ENCODE measurements around the gene TAF4. TPM values are rescaled to one million over a fixed set of nuclear protein-coding genes. Genes with fewer than 3 reads are reported as not detected.

TAF4 gene
- total RNA-seq, 4 donors from 2014 or later: 12.0 to 19.9 (median 16.2) TPM

DNA sequence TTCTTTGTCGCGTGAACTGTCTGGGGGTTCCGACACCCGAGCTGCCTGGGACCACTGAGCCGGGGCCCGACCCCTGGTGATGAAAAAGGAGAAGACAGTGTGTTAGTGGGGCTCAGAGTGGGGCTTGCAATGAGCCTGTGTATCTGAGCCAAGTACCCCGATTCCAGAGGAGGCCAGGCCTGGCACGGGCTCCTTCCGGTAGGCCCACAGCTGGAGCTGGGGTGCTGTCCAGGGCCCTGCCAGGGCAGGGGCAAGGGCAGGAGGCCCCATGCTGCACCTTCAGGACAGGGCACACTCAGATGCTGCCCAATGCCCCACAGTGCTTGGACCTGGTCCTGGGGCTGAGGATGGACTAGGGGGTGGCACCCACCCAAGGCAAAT, 89.4 kb downstream of the TAF4 start:
- TF ChIP-seq POLR2AphosphoS5 (IDR thresholded peaks at IDR 0.05): no peak
- DNase-seq (ENCODE audit: extremely low spot score): no peak
- Histone ChIP-seq H3K36me3 (peaks cover 10 to 80% (median 53%) of the 10 kb centered on the region in 4 donors), H3K27me3 (no peaks in the 10 kb centered on the region), H3K4me1 (no peaks in the 10 kb centered on the region), H3K27ac (replicated peaks in 1 of 4) (no peak overlapping the region), H3K9me3 (no peaks in the 10 kb centered on the region), H3K4me3 (no peak overlapping the region)
- intact Hi-C loops (cut with DNase I): no loop called here
- WGBS: 91% methylated on average over 9 of the region's 9 CpGs

GRCh38 chr20:61975407-61976129, 90.1 kb downstream of the TAF4 start:
- H3K36me3 ChIP-seq: peaks cover 10 to 74% (median 52%) of the 10 kb centered on the region in 4 donors
- no peak for DNase-seq (ENCODE audit: extremely low spot score)
- TF ChIP-seq POLR2A (IDR thresholded peaks at IDR 0.05; ENCODE audit: low read depth): no peak
- no peak for TF ChIP-seq EP300 (IDR thresholded peaks at IDR 0.05)
- no peak for TF ChIP-seq POLR2AphosphoS5 (IDR thresholded peaks at IDR 0.05)
- TF ChIP-seq, protein P1, sequence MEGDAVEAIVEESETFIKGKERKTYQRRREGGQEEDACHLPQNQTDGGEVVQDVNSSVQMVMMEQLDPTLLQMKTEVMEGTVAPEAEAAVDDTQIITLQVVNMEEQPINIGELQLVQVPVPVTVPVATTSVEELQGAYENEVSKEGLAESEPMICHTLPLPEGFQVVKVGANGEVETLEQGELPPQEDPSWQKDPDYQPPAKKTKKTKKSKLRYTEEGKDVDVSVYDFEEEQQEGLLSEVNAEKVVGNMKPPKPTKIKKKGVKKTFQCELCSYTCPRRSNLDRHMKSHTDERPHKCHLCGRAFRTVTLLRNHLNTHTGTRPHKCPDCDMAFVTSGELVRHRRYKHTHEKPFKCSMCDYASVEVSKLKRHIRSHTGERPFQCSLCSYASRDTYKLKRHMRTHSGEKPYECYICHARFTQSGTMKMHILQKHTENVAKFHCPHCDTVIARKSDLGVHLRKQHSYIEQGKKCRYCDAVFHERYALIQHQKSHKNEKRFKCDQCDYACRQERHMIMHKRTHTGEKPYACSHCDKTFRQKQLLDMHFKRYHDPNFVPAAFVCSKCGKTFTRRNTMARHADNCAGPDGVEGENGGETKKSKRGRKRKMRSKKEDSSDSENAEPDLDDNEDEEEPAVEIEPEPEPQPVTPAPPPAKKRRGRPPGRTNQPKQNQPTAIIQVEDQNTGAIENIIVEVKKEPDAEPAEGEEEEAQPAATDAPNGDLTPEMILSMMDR (IDR thresholded peaks at IDR 0.05): no peak

DNA sequence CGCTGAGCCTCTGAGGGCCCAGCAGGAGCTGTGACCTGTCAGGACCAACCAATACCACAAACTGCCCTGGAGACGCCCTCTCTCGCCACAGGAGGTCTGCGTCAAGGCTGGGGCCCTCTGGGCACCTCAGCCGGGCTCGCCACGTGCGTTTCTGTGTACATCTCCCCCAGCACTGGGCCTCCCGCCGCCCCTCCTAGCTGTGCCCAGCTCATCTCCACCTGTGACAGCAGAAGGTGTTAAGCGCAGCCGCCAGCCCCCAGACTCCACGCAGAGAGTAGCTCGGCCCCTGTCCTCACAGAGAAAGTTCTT, 91.4 kb downstream of the TAF4 start:
- H3K4me3 ChIP-seq: no peak overlapping the region
- H3K4me1 ChIP-seq: no peaks in the 10 kb centered on the region
- peaks cover 0 to under 1% (median 0%) of the 10 kb centered on the region in 4 donors for H3K27me3 ChIP-seq
- H3K27ac ChIP-seq (replicated peaks in 1 of 4): no peak overlapping the region
- DNase-seq (ENCODE audit: extremely low spot score): no peak
- no peaks in the 10 kb centered on the region for H3K9me3 ChIP-seq
- intact Hi-C loops (cut with DNase I): no loop called here
- no peak for TF ChIP-seq EP300 (IDR thresholded peaks at IDR 0.05)
- no peak for TF ChIP-seq POLR2A (IDR thresholded peaks at IDR 0.05; ENCODE audit: low read depth)
- TF ChIP-seq POLR2AphosphoS5 (IDR thresholded peaks at IDR 0.05): no peak
- TF ChIP-seq, protein P1 (IDR thresholded peaks at IDR 0.05): no peak
- WGBS: 92% methylated on average over 14 of the region's 14 CpGs
- peaks cover 10 to 61% (median 39%) of the 10 kb centered on the region in 4 donors for H3K36me3 ChIP-seq

More at GRCh38 chr20:61975407-61976129, 90.1 kb downstream of the TAF4 start:
- WGBS: 82% methylated on average over 11 of the region's 11 CpGs
- Histone ChIP-seq H3K4me1 (no peaks in the 10 kb centered on the region), H3K27ac (replicated peaks in 1 of 4) (no peak overlapping the region), H3K9me3 (no peaks in the 10 kb centered on the region), H3K27me3 (no peaks in the 10 kb centered on the region), H3K4me3 (no peak overlapping the region)
- intact Hi-C loops (cut with DNase I): no loop called here

DNA sequence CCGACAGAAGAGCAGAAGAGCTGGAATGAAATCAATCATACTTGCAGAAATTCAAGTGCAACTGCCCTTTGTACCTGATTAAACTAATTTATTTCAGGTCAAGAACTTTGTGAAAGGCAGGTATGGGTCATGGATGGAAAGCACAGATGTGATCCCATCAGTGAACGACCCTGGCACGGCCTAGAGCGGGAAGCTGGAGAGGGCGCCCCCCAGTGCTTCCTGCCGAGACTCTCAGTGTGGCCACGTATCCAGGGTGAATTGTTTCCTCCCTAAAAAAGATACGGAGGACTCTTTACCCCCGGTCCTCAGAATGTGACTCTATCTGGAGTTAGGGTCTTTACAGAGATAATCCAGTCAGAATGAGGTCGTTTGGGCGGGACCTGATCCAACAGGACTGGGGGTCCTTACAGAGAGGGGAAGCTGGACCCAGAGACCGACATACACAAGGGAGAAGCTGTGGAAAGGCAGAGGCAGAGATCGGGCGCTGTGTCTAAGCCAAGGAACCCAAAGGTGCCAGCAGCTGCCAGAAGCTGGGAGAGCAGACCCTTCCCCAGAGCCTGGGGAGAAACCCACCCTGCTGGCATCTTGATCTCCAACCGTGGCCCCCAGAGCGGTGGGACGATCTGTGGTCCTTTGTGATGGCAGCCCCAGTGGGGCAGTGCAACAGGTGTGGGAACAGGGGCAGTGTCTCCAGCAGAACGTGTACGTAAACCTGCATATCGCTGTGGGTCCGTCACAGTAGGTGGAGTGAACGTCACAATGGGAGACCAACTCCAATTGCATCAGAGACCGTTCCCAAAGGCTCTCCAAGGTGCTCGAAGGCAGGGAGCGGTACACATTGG, 91.9 kb downstream of the TAF4 start:
- 95% methylated on average over 17 of the region's 25 CpGs for WGBS
- TF ChIP-seq, protein P1 (IDR thresholded peaks at IDR 0.05): no peak
- no peak for TF ChIP-seq POLR2A (IDR thresholded peaks at IDR 0.05; ENCODE audit: low read depth)
- no peak for TF ChIP-seq POLR2AphosphoS5 (IDR thresholded peaks at IDR 0.05)
- no peak for TF ChIP-seq EP300 (IDR thresholded peaks at IDR 0.05)
- H3K27me3 ChIP-seq: peaks cover 0 to 6% (median 0%) of the 10 kb centered on the region in 4 donors
- peaks cover 10 to 56% (median 37%) of the 10 kb centered on the region in 4 donors for H3K36me3 ChIP-seq
- H3K4me1 ChIP-seq: no peaks in the 10 kb centered on the region
- no peak overlapping the region for H3K27ac ChIP-seq (replicated peaks in 1 of 4)
- no peaks in the 10 kb centered on the region for H3K9me3 ChIP-seq
- intact Hi-C loops (cut with DNase I): no loop called here
- H3K4me3 ChIP-seq: no peak overlapping the region
- DNase-seq (ENCODE audit: extremely low spot score): no peak
